ENCODE data around the gene C16orf86.
A peak's percentile ranks its signal among the peaks of the same experiment; 100 is the strongest.

C16orf86 gene

GRCh38 chr16:67673712-67674580 is 7.3 kb downstream of the C16orf86 start:
- Mint-ChIP-seq H3K36me3 (ENCODE audit: low read depth) (no peaks in the 10 kb centered on the region), H3K9me3 (no peaks in the 10 kb centered on the region), H3K27me3 (ENCODE audit: low read depth) (no peaks in the 10 kb centered on the region), H3K4me3 (no peak overlapping the region), H3K27ac (peak overlapping the region; percentile 25 to 84 (median 52)), H3K4me1 (peaks cover 18% of the 10 kb centered on the region)
- no peak for TF ChIP-seq CTCF (IDR thresholded peaks at IDR 0.05; ENCODE audit: unreplicated experiment in 3 of 3)

- peaks cover 18% of the 10 kb centered on the region for H3K4me1 Mint-ChIP-seq
- no peaks in the 10 kb centered on the region for H3K36me3 Mint-ChIP-seq (ENCODE audit: low read depth)
- H3K27me3 Mint-ChIP-seq (ENCODE audit: low read depth) = no peaks in the 10 kb centered on the region
These were observed 8.4 kb downstream of the C16orf86 start for GRCh38 chr16:67674851-67675578.

GRCh38 chr16:67675579-67675935 is 8.9 kb downstream of the C16orf86 start:
- peaks cover 18% of the 10 kb centered on the region for H3K4me1 Mint-ChIP-seq
- H3K27me3 Mint-ChIP-seq (ENCODE audit: low read depth) = no peaks in the 10 kb centered on the region
- H3K9me3 Mint-ChIP-seq = no peaks in the 10 kb centered on the region
- H3K36me3 Mint-ChIP-seq (ENCODE audit: low read depth) = no peaks in the 10 kb centered on the region
- no peak for TF ChIP-seq CTCF (IDR thresholded peaks at IDR 0.05; ENCODE audit: unreplicated experiment in 3 of 3)
- no peak overlapping the region for H3K27ac Mint-ChIP-seq
- no peak overlapping the region for H3K4me3 Mint-ChIP-seq

More at GRCh38 chr16:67674851-67675578, 8.4 kb downstream of the C16orf86 start:
- TF ChIP-seq CTCF (IDR thresholded peaks at IDR 0.05; ENCODE audit: unreplicated experiment in 3 of 3) = no peak
- H3K4me3 Mint-ChIP-seq = no peak overlapping the region
- no peaks in the 10 kb centered on the region for H3K9me3 Mint-ChIP-seq
- H3K27ac Mint-ChIP-seq = peak overlapping the region in 1 of 3 experiments; percentile 84

GRCh38 chr16:67675999-67676398 is 9.4 kb downstream of the C16orf86 start:
- no peaks in the 10 kb centered on the region for H3K27me3 Mint-ChIP-seq (ENCODE audit: low read depth)
- no peaks in the 10 kb centered on the region for H3K9me3 Mint-ChIP-seq
- H3K36me3 Mint-ChIP-seq (ENCODE audit: low read depth) = no peaks in the 10 kb centered on the region
- no peak overlapping the region for H3K4me3 Mint-ChIP-seq
- no peak overlapping the region for H3K27ac Mint-ChIP-seq
- no peak for TF ChIP-seq CTCF (IDR thresholded peaks at IDR 0.05; ENCODE audit: unreplicated experiment in 3 of 3)
- peaks cover 18% of the 10 kb centered on the region for H3K4me1 Mint-ChIP-seq

GRCh38 chr16:67676516-67676915 is 9.9 kb downstream of the C16orf86 start:
- Mint-ChIP-seq H3K4me1 (peaks cover 18% of the 10 kb centered on the region), H3K27ac (no peak overlapping the region), H3K9me3 (no peaks in the 10 kb centered on the region), H3K4me3 (no peak overlapping the region), H3K36me3 (ENCODE audit: low read depth) (no peaks in the 10 kb centered on the region), H3K27me3 (ENCODE audit: low read depth) (no peaks in the 10 kb centered on the region)
- no peak for TF ChIP-seq CTCF (IDR thresholded peaks at IDR 0.05; ENCODE audit: unreplicated experiment in 3 of 3)
